ENCODE measurements around the gene MESP1. TPM values are rescaled to one million over a fixed set of nuclear protein-coding genes. Genes with fewer than 3 reads are reported as not detected.

Gene MESP1
- polyA plus RNA-seq, 1 donor from 2014 or later = 4.8 TPM

DNA sequence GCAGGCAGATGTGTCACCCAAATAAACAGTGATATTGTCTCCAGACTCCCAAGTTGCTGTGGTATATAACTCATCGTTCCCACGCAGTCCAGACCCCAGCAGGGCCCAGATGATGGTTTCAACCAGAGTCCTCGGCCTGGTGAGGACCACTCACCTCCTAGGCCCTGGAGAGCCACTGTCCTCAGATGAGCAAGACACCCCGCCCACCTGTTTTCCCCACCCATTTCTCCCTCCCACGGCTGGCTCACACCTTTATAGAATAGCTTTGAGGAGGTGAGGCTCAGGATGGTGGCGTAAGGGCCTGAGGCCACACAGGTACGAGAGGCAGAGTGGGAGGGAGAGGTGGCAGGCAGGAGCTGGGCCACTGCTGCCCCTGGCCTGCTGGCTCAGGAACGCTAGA is 7.5 kb downstream of the MESP1 start:
- TF ChIP-seq, protein P1, sequence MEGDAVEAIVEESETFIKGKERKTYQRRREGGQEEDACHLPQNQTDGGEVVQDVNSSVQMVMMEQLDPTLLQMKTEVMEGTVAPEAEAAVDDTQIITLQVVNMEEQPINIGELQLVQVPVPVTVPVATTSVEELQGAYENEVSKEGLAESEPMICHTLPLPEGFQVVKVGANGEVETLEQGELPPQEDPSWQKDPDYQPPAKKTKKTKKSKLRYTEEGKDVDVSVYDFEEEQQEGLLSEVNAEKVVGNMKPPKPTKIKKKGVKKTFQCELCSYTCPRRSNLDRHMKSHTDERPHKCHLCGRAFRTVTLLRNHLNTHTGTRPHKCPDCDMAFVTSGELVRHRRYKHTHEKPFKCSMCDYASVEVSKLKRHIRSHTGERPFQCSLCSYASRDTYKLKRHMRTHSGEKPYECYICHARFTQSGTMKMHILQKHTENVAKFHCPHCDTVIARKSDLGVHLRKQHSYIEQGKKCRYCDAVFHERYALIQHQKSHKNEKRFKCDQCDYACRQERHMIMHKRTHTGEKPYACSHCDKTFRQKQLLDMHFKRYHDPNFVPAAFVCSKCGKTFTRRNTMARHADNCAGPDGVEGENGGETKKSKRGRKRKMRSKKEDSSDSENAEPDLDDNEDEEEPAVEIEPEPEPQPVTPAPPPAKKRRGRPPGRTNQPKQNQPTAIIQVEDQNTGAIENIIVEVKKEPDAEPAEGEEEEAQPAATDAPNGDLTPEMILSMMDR (IDR thresholded peaks at IDR 0.05; ENCODE audit: poor library complexity, severe bottlenecking) = no peak
- no peak for TF ChIP-seq EP300 (conservative IDR thresholded peaks at IDR 0.05; ENCODE audit: poor library complexity, severe bottlenecking)
- TF ChIP-seq POLR2AphosphoS5 (IDR thresholded peaks at IDR 0.05) = no peak
- no peak for TF ChIP-seq RAD21 (conservative IDR thresholded peaks at IDR 0.05)
- no peak for TF ChIP-seq TAF1 (IDR thresholded peaks at IDR 0.05; ENCODE audit: low read depth)
- no peak for TF ChIP-seq EZH2 (IDR thresholded peaks at IDR 0.05; ENCODE audit: borderline replicate concordance, insufficient read depth, low read length, poor library complexity, severe bottlenecking)
- TF ChIP-seq, protein P2, sequence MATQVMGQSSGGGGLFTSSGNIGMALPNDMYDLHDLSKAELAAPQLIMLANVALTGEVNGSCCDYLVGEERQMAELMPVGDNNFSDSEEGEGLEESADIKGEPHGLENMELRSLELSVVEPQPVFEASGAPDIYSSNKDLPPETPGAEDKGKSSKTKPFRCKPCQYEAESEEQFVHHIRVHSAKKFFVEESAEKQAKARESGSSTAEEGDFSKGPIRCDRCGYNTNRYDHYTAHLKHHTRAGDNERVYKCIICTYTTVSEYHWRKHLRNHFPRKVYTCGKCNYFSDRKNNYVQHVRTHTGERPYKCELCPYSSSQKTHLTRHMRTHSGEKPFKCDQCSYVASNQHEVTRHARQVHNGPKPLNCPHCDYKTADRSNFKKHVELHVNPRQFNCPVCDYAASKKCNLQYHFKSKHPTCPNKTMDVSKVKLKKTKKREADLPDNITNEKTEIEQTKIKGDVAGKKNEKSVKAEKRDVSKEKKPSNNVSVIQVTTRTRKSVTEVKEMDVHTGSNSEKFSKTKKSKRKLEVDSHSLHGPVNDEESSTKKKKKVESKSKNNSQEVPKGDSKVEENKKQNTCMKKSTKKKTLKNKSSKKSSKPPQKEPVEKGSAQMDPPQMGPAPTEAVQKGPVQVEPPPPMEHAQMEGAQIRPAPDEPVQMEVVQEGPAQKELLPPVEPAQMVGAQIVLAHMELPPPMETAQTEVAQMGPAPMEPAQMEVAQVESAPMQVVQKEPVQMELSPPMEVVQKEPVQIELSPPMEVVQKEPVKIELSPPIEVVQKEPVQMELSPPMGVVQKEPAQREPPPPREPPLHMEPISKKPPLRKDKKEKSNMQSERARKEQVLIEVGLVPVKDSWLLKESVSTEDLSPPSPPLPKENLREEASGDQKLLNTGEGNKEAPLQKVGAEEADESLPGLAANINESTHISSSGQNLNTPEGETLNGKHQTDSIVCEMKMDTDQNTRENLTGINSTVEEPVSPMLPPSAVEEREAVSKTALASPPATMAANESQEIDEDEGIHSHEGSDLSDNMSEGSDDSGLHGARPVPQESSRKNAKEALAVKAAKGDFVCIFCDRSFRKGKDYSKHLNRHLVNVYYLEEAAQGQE (IDR thresholded peaks at IDR 0.05; ENCODE audit: borderline replicate concordance) = no peak
- Histone ChIP-seq H3K27ac (ENCODE audit: low read length) (no peak overlapping the region), H3F3A (ENCODE audit: insufficient read depth, low read length, poor library complexity, severe bottlenecking) (no peaks in the 10 kb centered on the region), H3K9me2 (ENCODE audit: insufficient read depth, low read length) (no peaks in the 10 kb centered on the region), H3K9me3 (ENCODE audit: low read length) (no peaks in the 10 kb centered on the region), H3K4me2 (ENCODE audit: low read length) (no peak overlapping the region), H2AFZ (ENCODE audit: low read depth, low read length) (no peak overlapping the region), H3K36me3 (ENCODE audit: insufficient read depth, low read length) (no peaks in the 10 kb centered on the region), H3K27me3 (ENCODE audit: insufficient read depth, low read depth, low read length) (peaks cover 24% of the 10 kb centered on the region), H4K20me1 (ENCODE audit: insufficient read depth) (no peaks in the 10 kb centered on the region), H3K9ac (ENCODE audit: low read length) (no peak overlapping the region), H3K4me3 (ENCODE audit: low read length) (no peak overlapping the region), H3K79me2 (replicated peaks; ENCODE audit: insufficient read depth, low read length) (no peaks in the 10 kb centered on the region)

DNA sequence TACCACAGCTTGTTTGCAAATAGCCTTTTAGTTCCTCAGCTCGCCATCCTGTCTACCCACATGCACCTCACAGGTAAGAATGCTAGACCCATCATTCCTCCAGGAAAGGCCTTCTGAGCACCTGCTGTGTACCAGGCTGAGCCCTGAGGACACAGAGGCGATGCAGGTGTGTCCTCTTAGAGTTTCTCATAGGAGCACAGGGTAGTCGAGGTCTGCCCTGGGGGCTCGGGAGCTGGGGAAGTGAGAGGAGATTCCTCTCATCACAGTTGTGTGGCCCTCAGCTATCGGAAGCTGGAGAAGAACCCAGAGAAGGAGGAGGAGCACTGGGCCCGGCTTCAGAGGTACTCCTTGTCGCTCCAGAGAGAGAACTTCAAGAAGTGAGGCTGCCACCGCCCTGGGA is 8.0 kb downstream of the MESP1 start:
- no peaks in the 10 kb centered on the region for H3K79me2 ChIP-seq (replicated peaks; ENCODE audit: insufficient read depth, low read length)
- H3K4me3 ChIP-seq (ENCODE audit: low read length) = no peak overlapping the region
- no peaks in the 10 kb centered on the region for H3K9me3 ChIP-seq (ENCODE audit: low read length)
- TF ChIP-seq SMC3 (conservative IDR thresholded peaks at IDR 0.05; ENCODE audit: poor library complexity) (no peak), MXI1 (conservative IDR thresholded peaks at IDR 0.05; ENCODE audit: poor library complexity, severe bottlenecking) (no peak), POLR2AphosphoS5 (IDR thresholded peaks at IDR 0.05) (no peak), EP300 (conservative IDR thresholded peaks at IDR 0.05; ENCODE audit: poor library complexity, severe bottlenecking) (no peak), RAD21 (conservative IDR thresholded peaks at IDR 0.05) (no peak), EZH2 (IDR thresholded peaks at IDR 0.05; ENCODE audit: borderline replicate concordance, insufficient read depth, low read length, poor library complexity, severe bottlenecking) (no peak), TAF1 (IDR thresholded peaks at IDR 0.05; ENCODE audit: low read depth) (no peak)
- TF ChIP-seq, protein P2 (IDR thresholded peaks at IDR 0.05; ENCODE audit: borderline replicate concordance) = no peak
- TF ChIP-seq, protein P1 (IDR thresholded peaks at IDR 0.05; ENCODE audit: poor library complexity, severe bottlenecking) = no peak
- peaks cover 18% of the 10 kb centered on the region for H3K27me3 ChIP-seq (ENCODE audit: insufficient read depth, low read depth, low read length)
- no peaks in the 10 kb centered on the region for H4K20me1 ChIP-seq (ENCODE audit: insufficient read depth)
- no peak overlapping the region for H3K27ac ChIP-seq (ENCODE audit: low read length)
- H3K9ac ChIP-seq (ENCODE audit: low read length) = no peak overlapping the region
- no peak overlapping the region for H2AFZ ChIP-seq (ENCODE audit: low read depth, low read length)
- no peaks in the 10 kb centered on the region for H3K9me2 ChIP-seq (ENCODE audit: insufficient read depth, low read length)
- no peaks in the 10 kb centered on the region for H3K36me3 ChIP-seq (ENCODE audit: insufficient read depth, low read length)
- no peak overlapping the region for H3K4me2 ChIP-seq (ENCODE audit: low read length)
- no peaks in the 10 kb centered on the region for H3F3A ChIP-seq (ENCODE audit: insufficient read depth, low read length, poor library complexity, severe bottlenecking)

Data from neural cell (in vitro differentiated cells).